Measurements from ENCODE around the gene CDKAL1. TPM values are rescaled to one million over a fixed set of nuclear protein-coding genes. Genes with fewer than 3 reads are reported as not detected.
"Not testable (repeated sequence)": the region's sequence is repeated elsewhere in the genome, so short reads cannot be mapped to it uniquely, and the experiment has no call there.

CDKAL1 gene
- total and polyA plus RNA-seq, 2 of the 13 experiments (the other 11 are each of a cell fraction or from before 2014, with no cell fraction given) = 9.5 to 27.7 TPM

GRCh38 chr6:21245488-21245887 lies 711.2 kb downstream of the CDKAL1 start:
- Histone ChIP-seq H3K27me3 (ENCODE audit: control insufficient read depth in 1 of 2, insufficient read depth in 2 of 2, low read length in 2 of 2) (no peaks in the 10 kb centered on the region), H3K9ac (ENCODE audit: insufficient read depth, low read depth, low read length) (no peak overlapping the region), H2AFZ (ENCODE audit: low read length) (no peak overlapping the region), H3K4me2 (ENCODE audit: low read depth, low read length) (no peak overlapping the region), H3K27ac (ENCODE audit: extremely low read length, insufficient read depth, low read length) (no peak overlapping the region), H4K20me1 (ENCODE audit: insufficient read depth, low read length) (no peaks in the 10 kb centered on the region), H3K9me3 (ENCODE audit: low read length) (no peaks in the 10 kb centered on the region), H3K4me3 (replicated peaks in 1 of 3; ENCODE audit: insufficient read depth in 1 of 3, low read depth in 2 of 3, low read length in 3 of 3) (no peak overlapping the region), H3K79me2 (ENCODE audit: insufficient read depth, low read length) (no peaks in the 10 kb centered on the region), H3K4me1 (ENCODE audit: insufficient read depth, low read length) (peaks cover 13% of the 10 kb centered on the region), H3K36me3 (replicated peaks in 1 of 2; ENCODE audit: control insufficient read depth in 1 of 2, insufficient read depth in 2 of 2, low read length in 2 of 2) (no peaks in the 10 kb centered on the region)
- no peak for DNase-seq (ENCODE audit: low spot score)
- WGBS (ENCODE audit: low lambda C conversion rate) = 81% methylated on average over 4 of the region's 4 CpGs
- ChIA-PET POLR2A (no interaction called here), CTCF (ENCODE audit: low intra/inter-chr PET ratio, low total read pairs) (no interaction called here)
- intact Hi-C loops (cut with micrococcal nuclease; ENCODE audit: unreplicated experiment) = no loop called here
- in situ Hi-C loops (cut with HindIII; ENCODE audit: extremely low pct_ligation_motif_present, low pct_unique_long_range_greater_than_20kb) = no loop called here
- no peak for FAIRE-seq
- no peak for ATAC-seq
- no peak for TF ChIP-seq ZBTB26 (CRISPR knock-in tag; IDR thresholded peaks at IDR 0.05; ENCODE audit: borderline replicate concordance)
- no peak for TF ChIP-seq GPBP1L1 (CRISPR knock-in tag; IDR thresholded peaks at IDR 0.05)
- BruUV-seq (replicated peaks) = no TSS peak

GRCh38 chr6:21246075-21246474 lies 711.8 kb downstream of the CDKAL1 start:
- ATAC-seq (no peak), FAIRE-seq (no peak), DNase-seq (ENCODE audit: low spot score) (no peak)
- BruUV-seq (replicated peaks) = no TSS peak
- H4K20me1 ChIP-seq (ENCODE audit: insufficient read depth, low read length) = no peaks in the 10 kb centered on the region
- H3K4me2 ChIP-seq (ENCODE audit: low read depth, low read length) = no peak overlapping the region
- H3K4me3 ChIP-seq (replicated peaks in 1 of 3; ENCODE audit: insufficient read depth in 1 of 3, low read depth in 2 of 3, low read length in 3 of 3) = no peak overlapping the region
- no peak overlapping the region for H3K9ac ChIP-seq (ENCODE audit: insufficient read depth, low read depth, low read length)
- intact Hi-C loops (cut with micrococcal nuclease; ENCODE audit: unreplicated experiment) = no loop called here
- CTCF ChIA-PET (ENCODE audit: low intra/inter-chr PET ratio, low total read pairs) = no interaction called here
- in situ Hi-C loops (cut with HindIII; ENCODE audit: extremely low pct_ligation_motif_present, low pct_unique_long_range_greater_than_20kb) = no loop called here
- H3K27me3 ChIP-seq (ENCODE audit: control insufficient read depth in 1 of 2, insufficient read depth in 2 of 2, low read length in 2 of 2) = no peaks in the 10 kb centered on the region
- no peaks in the 10 kb centered on the region for H3K36me3 ChIP-seq (replicated peaks in 1 of 2; ENCODE audit: control insufficient read depth in 1 of 2, insufficient read depth in 2 of 2, low read length in 2 of 2)
- peaks cover 7% of the 10 kb centered on the region for H3K4me1 ChIP-seq (ENCODE audit: insufficient read depth, low read length)
- H3K79me2 ChIP-seq (ENCODE audit: insufficient read depth, low read length) = no peaks in the 10 kb centered on the region
- H2AFZ ChIP-seq (ENCODE audit: low read length) = no peak overlapping the region
- TF ChIP-seq EED (CRISPR knock-in tag; IDR thresholded peaks at IDR 0.05) (no peak), RELA (CRISPR knock-in tag; IDR thresholded peaks at IDR 0.05) (no peak), HOXA3 (CRISPR knock-in tag; IDR thresholded peaks at IDR 0.05) (no peak)
- POLR2A ChIA-PET = no interaction called here
- no peaks in the 10 kb centered on the region for H3K9me3 ChIP-seq (ENCODE audit: low read length)
- no peak overlapping the region for H3K27ac ChIP-seq (ENCODE audit: extremely low read length, insufficient read depth, low read length)
- whole genome bisulfite sequencing (ENCODE audit: low lambda C conversion rate) = 79% methylated on average over 6 of the region's 6 CpGs

- CTCF ChIA-PET (ENCODE audit: low intra/inter-chr PET ratio, low total read pairs); H3K9me3 ChIP-seq (ENCODE audit: low read length); H3K4me1 ChIP-seq (ENCODE audit: insufficient read depth, low read length); POLR2A ChIA-PET; intact Hi-C loops (cut with micrococcal nuclease; ENCODE audit: unreplicated experiment); H3K79me2 ChIP-seq (ENCODE audit: insufficient read depth, low read length); H2AFZ ChIP-seq (ENCODE audit: low read length); H3K9ac ChIP-seq (ENCODE audit: insufficient read depth, low read depth, low read length); H3K36me3 ChIP-seq (replicated peaks in 1 of 2; ENCODE audit: control insufficient read depth in 1 of 2, insufficient read depth in 2 of 2, low read length in 2 of 2); DNase-seq (ENCODE audit: low spot score); H4K20me1 ChIP-seq (ENCODE audit: insufficient read depth, low read length); ATAC-seq; BruUV-seq (replicated peaks); H3K27ac ChIP-seq (ENCODE audit: extremely low read length, insufficient read depth, low read length); in situ Hi-C loops (cut with HindIII; ENCODE audit: extremely low pct_ligation_motif_present, low pct_unique_long_range_greater_than_20kb); FAIRE-seq; H3K27me3 ChIP-seq (ENCODE audit: control insufficient read depth in 1 of 2, insufficient read depth in 2 of 2, low read length in 2 of 2); H3K4me2 ChIP-seq (ENCODE audit: low read depth, low read length); H3K4me3 ChIP-seq (replicated peaks in 1 of 3; ENCODE audit: insufficient read depth in 1 of 3, low read depth in 2 of 3, low read length in 3 of 3): not testable (repeated sequence)
These were observed 720.2 kb downstream of the CDKAL1 start for GRCh38 chr6:21254460-21254859.
